Inflammatory macrophage treated with lipopolysaccharide for 1 hour (primary cell): Measurements from ENCODE around the gene PDS5B.
"Not testable (repeated sequence)": the region's sequence is repeated elsewhere in the genome, so short reads cannot be mapped to it uniquely, and the experiment has no call there.

Source experiments
- DNase-seq, 2 donors: peaks; one replicate each; pipeline ENCODE4 v3.0.0-alpha.2; 2020 to 2022

Gene PDS5B

DNA sequence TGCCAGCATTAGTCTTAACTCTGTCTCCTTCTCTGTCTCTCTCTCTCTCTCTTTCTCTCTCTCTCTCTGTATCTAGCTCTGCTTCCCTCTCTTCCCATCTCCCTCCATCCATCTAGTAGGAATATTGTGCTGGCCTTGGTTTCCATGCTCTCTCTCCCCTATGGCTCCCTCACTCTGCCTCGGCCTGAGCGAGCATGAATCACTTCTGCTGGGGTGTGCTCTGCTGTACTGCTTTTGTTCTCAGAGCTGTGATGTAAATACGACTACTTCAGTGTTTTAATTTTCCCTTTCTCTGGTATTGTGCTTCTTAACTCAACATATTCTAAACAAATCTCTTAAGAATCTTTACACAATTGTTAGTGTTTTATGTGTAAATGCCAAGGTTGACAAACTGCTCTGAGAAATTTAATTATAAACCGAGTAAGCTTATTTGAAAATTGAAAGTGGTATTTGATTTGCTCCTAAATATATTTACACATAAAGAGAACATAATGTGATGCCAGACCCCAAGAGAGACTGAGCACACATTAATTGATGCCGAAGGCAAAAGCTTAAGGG, 218.5 kb downstream of the PDS5B start:
- DNase-seq, result no peak

GRCh38 chr13:32811297-32811800, 225.1 kb downstream of the PDS5B start:
- DNase-seq, result peak; percentile 4 to 25

- DNase-seq, result no peak
These were observed 235.0 kb downstream of the PDS5B start for GRCh38 chr13:32821149-32821688.

DNA sequence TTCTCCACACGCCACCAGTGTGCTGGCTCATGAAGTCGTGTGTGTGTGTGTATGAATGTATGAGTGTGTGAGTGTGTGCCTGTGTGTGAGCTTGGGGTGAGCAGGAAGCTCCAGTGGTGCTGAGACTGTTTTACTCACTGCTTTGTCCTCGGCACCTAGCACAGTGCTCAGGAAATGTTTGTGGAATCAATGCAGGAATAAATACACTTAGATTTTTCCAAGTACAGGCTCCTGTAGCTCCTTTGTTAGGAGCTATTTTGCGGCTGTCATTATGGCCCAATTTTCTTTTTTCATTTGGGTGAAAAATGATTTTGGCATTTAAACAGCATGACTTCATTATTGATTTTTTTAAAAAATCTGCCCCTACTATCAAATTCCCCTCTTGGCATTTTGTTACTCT, 236.5 kb downstream of the PDS5B start:
- no peak for DNase-seq

GRCh38 chr13:32823597-32823996, 237.3 kb downstream of the PDS5B start:
- DNase-seq, result no peak

- DNase-seq, result no peak
These were observed 237.8 kb downstream of the PDS5B start for GRCh38 chr13:32824061-32824460.

DNA sequence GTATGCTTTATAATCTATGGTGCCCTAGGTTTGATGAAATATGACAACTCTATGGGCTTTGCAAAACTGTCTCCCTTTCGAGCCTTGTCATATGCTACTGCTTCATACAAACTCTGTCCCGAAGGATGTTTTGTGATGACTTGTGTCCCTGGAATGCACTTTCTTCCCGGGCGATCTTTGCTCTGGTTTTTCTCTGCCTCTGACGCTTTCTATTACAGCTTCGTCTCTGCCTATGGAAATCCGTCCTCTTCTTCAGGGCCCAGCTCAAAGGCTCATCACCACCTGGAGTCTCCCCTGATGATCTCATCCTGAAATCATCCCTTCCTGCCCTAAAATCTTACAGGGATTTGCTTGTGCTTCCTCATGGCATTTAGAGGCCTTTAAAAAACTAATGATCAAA, 238.4 kb downstream of the PDS5B start:
- DNase-seq, result no peak

DNA sequence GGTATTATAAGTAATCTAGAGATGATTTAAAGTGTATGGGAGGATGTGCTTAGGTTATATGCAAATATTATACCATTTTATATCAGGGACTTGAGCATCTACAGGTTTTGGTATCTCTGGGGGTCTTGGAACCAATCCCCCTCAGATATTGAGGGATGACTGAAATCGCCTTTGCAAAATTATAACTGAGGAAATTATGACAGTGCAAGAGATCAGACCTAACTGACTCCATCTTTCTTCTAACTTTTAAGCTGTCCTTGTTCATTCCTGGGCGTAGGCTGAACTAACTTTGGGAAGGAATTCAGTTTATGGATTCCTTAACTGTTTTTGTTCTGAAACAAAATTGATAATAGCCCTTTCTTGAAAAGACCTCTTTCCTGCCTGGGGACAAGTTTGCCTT, 239.2 kb downstream of the PDS5B start:
- DNase-seq, result no peak

DNA sequence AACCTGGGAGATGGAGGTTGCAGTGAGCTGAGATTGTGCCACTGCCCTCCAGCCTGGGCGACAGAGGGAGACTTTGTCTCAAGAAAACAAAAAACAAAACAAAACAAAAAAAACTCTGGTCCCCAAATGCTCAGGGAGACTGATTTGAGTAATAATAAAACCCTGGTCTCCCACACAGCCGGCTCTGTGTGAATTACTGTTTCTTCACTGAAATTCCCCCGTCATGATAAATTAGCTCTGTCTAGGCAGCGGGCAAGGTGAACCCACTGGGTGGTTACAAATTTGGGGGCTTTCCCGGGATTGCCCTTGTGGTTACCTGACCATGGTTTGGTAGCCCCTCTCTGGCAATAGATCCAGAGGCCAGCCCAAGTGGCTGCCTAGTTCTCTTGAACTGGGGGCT, 240.1 kb downstream of the PDS5B start:
- not testable (repeated sequence) for DNase-seq
